Transverse colon (tissue), 4 donors: ENCODE measurements around the gene RAB27B.

Experiments used
- CTCF ChIP-seq, 5 experiments: fragments of 200-600 bp in 3 of 5; fragments of 450-650 bp in 2 of 5; sonication (generic) in 3 of 5; IDR thresholded peaks; 1 replicate in 2 of 5; 2 replicates in 3 of 5; pipeline ENCODE4 v1.5.1; 2016 to 2017; ENCODE audit warnings: antibody characterized with exemption in 5 of 5, inconsistent platforms in 3 of 5, mild to moderate bottlenecking in 2 of 5, moderate library complexity in 1 of 5
- POLR2A ChIP-seq: fragments of 450-650 bp; IDR thresholded peaks from one replicate; pipeline ENCODE4 v1.6.1; 2016; ENCODE audit warnings: antibody characterized with exemption, mild to moderate bottlenecking, moderate library complexity
- POLR2AphosphoS5 ChIP-seq, 3 donors: sonication (generic); formaldehyde crosslinking; IDR thresholded peaks; one replicate each; pipeline ENCODE4 v1.6.1; 2016; ENCODE audit warnings: antibody characterized with exemption in 3 of 3

DNA sequence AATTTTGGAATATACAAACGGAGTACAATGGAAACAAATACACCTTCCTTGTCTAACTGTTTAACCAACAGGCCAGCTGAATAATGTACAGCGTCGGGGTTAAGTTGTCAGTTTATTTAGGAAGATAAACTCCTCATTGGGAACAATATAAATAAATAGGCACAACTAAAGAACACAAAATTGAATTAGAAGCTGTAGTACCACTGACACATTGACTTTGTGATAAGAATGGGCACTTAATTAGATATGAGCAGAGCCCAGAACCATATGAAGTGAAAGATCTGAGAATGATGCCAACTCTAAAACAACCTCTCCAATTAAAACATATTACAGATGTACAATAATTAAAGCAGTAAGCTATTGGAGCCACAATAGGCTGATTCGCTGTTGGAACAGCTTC, 86.5 kb downstream of the RAB27B start:
- TF ChIP-seq POLR2A, result no peak
- TF ChIP-seq POLR2AphosphoS5 (IDR thresholded peaks at IDR 0.05), result no peak
- TF ChIP-seq CTCF (IDR thresholded peaks at IDR 0.05), result no peak
